ENCODE measurements around the gene PACRG.

The PACRG gene

DNA sequence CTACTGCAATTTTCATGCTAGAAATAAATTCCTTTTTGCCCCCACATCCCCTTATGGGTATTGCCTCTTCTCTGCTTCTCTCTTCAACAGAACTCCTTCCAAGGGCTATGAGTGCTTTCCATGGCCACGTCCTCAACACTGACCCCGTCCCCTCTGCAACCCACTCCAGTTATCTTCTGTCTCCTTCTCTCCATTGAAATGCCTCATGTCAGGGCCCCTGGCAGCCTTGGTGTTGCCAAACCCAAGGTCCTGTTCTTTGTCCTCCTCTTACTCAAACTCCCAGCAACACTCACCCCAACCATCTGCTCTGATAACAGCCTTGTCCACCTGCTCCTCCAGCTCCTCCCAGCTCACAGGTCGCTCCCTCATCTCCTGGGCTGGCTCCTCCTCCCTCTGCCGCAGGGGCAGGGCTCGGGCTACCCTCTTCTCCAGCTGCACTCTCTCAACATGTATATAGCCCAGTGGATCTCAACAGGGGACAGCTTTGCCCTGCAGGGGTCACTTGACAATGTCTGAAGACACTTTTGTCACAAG is 490.7 kb downstream of the PACRG start:
- DNase-seq, result no peak

DNA sequence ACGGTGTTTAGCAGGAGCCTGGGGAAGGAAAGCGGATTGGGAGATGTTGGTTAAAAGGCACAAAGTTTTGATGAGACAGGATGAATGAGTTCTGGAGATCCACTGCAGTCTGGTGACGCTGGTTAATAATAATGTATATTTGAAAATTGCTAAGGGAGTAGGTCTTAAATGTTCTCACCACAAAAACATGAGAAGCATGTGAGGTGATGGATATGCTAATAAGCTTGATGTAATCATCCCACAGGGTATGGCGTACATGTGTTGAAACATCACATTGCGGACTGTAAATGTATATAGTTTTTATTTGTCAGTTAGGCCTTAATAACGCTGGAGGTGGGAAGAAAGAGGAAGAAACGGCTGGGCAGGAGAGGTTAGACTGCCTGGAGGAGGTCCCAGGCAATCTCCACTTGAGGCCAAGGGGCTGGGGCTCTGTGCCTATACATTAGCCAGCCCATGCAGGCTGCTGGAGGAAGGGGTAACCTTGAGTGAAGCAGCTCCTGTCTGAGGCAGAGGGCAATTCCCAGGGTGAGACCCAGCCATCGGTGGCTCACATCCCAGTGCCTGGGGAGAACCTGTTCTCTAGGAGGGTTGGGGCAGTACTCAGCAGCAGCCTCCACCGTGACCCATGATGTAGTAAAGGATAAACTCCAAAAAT is 498.5 kb downstream of the PACRG start:
- DNase-seq, result no peak

DNA sequence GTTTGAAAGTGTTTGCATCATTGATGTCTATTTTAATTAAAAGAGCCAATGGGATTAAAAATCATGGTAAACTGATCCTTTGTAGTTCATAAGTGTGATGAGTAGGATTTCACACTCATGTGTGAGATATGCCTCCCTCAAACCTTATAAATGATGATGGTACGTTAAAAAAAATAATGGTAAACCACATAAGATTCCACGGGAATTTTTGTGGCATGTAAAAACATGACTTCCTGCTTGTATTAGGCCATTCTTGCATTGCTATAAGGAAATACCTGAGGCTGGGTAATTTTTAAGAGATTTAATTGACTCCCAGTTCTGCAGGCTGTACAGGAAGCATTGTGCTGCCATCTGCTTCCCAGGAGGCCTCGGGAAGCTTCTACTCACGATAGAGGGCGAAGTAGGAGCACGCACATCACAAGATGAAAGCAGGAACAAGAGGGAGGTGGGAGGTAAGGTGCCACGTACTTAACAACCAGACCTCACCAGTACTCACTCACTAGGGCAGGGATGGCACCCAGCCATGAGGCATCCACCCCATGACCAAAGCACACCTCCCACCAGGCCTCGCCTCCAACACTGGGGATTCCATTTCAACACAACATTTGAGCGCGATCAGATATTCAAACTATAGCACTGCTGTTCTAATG is 499.2 kb downstream of the PACRG start:
- no peak for DNase-seq

DNA sequence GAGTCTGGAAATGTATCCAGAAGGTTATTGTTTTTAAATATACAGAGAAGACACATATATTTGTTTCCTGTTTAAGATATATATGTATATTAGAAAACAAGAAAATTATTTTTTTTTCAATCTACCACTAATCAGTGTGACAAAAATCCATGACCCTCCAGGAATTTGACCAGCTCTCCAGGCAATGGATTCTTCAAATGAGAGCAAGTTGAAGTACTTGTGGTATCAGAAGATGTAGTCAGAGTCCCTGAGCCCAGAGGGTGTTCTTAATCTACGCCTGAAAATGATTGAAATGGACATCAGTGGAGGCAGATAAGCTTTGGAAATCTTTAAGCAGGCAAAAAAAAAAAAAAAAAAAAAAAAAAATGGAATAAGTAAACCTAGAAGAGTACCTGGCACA is 500.3 kb downstream of the PACRG start:
- DNase-seq, result no peak

DNA sequence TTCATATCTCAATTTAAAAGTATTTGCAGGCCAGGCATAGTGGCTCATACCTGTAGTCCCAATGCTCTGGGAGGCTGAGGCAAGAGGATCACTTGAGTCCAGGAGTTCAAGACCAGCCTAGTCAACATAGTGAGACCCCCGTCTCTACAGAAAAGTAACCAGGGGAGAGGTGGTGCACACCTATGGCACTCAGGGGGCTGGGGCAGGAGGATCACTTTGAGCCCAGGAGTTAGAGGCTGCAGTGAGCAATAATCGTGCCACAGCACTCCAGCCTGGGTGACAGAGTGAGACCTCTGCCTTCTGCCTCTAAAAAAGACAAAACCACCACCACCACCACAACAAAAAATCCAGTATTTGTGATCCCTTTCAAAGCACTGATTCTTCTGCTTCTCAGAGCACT is 501.3 kb downstream of the PACRG start:
- no peak for DNase-seq

GRCh38 chr6:163230901-163231300 is 503.1 kb downstream of the PACRG start:
- DNase-seq, result no peak

DNA sequence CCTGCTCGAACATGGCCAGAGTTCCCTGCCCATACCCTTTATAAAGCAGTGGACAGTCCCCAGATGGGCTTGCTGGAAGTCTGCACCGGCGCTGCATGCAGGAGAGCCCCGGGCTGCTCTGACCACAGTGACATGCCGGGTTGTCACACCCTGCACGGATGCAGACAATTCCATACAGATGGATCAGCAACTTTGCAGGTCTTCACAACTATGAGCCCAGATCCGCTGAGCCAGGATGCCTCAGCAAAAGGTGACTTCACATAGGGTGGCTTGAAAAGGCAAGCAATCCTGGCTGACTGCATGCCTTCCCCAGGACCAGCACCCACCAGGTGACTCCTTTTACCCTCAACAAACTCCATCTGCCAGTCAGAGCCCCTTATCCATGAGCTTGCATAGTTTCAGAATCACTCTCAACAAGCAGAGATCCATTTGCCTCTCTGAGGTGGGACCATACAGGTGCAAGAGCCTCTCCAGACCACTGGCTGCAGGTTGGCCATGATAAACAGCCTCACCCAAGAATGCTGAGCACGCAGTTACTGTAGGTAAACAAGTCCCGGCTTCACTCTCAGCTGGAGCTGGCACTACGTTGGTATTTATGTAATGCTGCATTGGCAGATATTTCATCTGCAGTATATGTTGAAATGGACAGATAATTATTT is 503.7 kb downstream of the PACRG start:
- no peak for DNase-seq

DNA sequence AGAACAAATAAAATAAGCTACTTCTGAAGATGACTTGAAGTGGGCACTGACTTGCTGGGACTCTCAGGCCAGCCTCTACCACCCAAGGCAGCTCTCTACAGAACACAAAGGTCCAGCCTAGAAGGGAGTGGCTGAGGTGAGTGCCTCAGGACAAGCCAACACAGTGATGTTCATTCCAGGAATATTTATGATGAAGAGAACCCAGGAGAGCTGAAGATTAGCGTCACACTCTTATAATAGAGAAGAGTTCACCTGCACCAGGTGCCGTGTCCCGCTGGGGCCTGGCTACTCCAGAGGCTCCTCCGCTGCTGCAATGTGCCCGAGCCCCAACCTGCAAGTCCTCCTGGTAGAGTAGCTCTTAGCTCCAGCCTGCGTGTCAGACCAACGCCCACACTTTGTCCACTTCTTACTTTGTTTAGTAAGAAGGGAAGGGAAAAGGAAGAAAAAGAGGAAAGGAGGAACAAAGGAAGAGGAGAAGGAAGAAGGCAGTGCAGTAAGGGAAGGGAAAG is 504.3 kb downstream of the PACRG start:
- no peak for DNase-seq

DNA sequence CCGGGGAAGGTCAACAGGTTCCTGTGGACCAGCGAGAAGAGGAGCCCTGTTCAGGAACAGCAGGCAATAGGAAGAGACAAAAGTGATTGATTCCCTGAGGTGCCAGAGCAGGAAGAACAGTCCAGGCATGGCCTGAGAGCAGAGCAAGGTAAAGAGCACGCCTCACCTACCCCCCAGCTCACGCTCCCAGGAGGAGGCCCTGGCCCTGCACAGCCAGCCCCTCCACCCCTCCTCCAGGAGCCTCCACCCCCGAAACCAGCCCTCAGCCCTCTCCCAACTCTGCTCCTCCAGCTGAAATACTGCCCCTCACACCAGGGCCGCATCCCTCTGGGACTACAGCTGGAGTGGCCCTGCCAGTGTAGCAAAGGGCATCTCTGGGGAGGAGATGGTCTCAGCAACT is 504.9 kb downstream of the PACRG start:
- no peak for DNase-seq

DNA sequence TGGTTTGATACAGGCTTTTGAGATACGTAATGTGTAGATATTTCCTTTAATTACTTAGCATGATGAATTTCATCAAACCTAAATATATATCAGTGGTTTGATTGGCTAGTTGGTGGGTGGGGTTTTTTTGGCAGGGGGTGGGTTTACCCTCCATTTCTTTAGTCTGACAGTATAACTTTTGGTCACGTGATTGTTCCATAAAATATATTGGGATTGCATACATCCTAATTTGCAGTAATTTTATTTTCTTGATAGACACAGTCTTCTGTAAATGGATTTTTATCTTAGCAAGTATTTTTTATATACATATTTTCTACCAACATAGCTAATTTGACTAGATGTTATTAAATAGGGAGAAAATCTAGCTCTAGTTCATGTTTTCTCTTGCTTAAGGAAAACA is 509.3 kb downstream of the PACRG start:
- DNase-seq, result no peak

DNA sequence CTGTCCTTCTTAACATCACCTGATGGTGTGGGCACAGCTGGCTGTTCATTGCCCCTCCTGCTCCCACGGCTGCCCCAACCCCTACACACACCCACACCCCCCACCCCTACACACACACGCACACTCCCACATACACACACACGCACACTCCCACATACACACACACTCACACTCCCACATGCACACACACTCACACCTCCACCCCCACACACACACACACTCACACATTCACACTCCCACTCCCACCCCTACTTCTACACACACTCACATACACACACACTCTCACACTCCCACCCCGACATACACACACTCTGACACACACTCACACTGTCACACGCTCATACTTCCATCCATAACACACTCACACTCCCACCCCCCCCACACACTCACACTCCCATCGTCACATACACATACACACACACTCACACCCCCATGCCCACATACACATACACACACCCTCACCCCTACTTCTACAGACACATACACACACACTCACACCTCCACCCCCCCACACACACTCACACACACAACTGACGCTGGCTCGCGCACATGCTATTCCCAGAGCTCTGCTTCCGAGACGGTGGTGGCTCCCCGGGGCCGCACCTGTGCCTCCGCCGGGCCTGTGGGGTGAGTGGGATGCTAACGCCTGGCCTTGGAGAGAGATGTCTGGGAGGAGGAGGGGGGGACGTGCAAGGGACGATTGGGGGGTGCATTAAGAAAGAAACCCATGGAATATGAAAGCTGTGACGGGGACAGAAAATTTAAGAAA is 512.0 kb downstream of the PACRG start:
- no peak for DNase-seq

GRCh38 chr6:163240556-163240955 is 512.8 kb downstream of the PACRG start:
- DNase-seq, result no peak

DNA sequence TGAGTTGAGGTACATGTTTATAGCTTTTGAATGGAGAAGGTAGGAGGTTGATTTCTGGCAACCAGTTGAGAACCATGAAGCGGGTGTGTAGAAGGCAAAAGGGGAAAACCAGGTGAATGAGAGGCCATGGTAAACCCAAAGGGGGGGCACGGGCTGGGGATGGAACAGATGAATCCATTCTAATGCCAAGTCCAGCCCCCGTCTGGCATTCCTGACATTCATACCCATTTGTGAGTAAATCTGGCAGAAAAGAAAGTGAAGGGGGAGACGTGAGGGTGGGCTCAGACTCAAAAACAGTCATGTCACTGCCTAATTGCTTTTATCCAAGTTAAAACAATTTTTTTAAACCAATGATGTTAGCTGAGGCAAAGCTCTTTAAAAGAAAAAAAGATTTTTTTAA is 513.9 kb downstream of the PACRG start:
- DNase-seq, result no peak

DNA sequence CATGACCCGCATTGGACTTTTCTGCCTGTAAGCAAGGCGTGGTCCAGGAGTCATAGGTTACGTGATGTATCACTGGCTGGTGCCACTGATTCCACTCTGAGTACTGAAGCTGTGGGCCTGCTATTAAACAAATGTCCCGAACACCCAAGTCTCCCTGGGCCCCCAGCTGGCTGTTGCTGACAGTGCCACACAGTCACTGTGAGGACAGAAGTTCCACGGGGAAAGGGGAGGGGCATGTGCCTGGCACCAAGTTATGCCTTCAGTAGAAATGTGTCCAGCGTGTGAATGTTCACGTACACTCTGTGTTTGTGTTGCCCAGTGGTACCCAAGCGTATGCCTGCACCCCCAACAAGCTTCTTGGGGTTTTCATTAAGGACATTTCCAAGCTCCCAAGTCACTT is 515.3 kb downstream of the PACRG start:
- DNase-seq, result no peak

DNA sequence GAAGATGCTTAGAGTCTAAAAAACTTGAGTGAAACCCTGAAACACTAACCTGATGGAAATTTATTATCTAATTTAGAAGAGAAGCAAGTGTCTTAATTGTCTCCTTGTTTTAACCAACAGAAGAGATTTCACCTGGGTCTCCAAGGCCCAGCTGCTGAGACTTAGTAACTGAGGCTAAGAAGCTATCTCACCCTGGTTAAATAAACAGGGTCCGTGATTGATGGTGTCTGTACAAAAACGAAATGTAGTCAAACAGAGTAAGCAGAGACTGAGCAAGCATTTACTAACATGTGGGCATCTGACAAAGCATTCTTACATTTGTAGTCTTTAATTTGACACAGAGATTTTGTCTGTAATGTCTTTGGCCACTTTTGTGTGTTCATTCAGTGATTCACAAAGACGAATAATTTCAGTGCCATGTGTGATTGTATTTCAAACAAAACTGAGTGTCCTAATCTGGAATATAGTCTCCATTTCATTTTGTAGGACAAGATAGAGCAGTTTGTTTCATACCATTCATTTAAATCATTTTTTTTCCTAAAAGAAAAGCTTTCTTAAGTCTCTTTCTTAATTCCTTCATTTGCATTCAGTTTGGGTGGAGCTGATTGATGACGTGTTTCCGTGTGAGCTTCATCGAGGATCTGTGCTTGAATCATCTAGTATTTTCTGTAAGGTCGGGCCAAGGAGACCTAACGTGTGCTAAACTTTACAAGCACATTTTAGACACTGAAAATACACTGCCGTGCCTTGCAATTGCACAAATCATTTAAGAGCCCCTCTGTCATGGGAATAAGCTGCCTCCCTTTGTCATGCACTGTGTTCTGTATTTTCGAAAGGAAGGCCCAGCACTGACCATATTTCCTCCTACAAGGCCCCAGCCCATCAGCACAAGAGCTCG is 516.2 kb downstream of the PACRG start:
- DNase-seq, result no peak

DNA sequence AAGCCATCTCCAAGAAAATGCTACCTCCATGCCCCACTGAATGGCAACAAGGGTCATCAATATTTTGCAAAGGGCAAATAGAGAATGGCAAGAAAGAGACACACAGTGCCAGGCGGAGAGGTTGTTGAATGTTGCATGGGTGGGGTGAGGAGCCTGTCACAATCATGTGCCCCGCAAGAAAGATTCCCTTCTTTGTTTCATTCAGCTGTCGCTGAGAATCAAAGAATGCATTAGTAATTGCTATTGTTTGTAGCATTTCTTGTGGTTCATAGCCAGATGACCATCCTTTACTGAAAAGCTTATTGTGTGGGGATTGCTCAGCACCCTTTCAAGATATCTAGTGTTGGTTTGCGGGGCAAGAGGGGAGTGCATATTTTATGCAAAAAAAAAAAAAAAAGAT is 520.3 kb downstream of the PACRG start:
- DNase-seq, result no peak

DNA sequence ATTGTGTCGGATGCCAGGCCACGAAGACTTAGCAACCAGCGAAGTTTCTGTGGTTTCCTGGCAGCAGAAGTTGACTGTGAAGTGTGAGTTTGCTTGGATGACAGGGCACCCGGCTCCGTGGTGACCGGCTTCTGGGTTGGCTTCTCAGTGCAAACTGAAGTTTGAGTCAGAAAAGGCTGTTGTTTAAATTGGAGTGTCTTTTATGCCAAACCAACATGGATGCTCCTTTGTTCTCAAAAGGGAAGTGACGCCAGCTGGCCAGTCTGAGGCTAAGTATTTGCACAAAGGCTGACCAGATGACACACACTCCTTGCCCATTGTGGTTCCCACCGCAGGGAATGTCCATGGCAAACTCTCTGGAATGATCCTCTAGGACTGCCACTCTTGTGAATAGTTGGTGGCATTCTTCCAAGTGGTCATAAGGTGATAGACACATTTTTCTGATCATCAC is 521.9 kb downstream of the PACRG start:
- peak; percentile 18 to 48 (median 43) for DNase-seq

DNA sequence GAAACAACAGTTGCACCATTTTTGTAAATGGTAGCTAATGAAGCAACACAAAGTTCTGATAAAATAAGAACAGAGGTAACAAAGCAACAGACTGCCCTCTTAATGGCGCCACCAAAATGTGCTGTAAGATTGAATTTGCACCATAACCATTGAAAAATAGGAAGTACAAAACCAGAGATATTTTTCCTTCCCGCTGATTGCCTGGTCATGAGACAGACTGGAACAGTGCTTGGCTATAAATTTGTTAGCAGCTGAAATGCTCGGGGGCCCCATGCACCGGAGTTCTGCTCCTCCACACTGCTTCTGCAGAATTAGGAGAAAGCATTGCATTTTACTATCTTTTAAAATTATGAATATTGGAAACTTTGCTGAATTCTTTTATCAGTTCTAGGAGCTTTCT is 522.3 kb downstream of the PACRG start:
- DNase-seq, result peak; percentile 35 to 53 (median 53)

DNA sequence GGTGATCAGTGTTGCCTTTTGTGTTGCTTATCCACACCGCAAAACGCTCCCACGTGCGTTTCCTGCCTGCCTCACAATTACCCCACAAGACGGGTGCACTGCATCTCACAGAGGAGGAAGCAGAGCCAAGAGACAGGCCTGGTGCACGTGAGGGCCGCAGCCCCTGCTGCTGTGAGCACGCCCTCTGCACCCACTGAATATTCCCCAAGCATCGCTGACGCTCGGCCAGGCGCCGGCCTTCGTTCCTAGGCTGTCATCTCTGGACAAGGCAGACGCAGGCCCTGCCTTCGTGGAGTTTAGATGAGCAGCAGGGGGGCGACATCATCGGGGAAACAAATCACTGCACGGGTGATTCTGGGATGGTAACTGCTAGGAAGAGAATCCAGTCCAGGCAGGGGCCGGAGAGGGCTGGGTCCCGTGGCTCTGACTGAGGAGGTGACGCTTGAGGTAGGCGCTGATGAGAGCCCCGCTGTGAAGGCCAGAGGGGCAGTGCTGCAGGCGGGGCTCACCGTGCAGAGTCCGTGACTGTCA is 524.4 kb downstream of the PACRG start:
- no peak for DNase-seq

- no peak for DNase-seq
Observed at GRCh38 chr6:163253556-163254213, 525.9 kb downstream of the PACRG start.

GRCh38 chr6:163254341-163254835 is 526.6 kb downstream of the PACRG start:
- DNase-seq, result no peak
